Measurements from ENCODE around the gene KCNC3.
A peak's percentile ranks its signal among the peaks of the same experiment; 100 is the strongest.

KCNC3 gene

GRCh38 chr19:50329146-50329925 is at the start of gene KCNC3:
Gene KCNC3 (minus strand): TSS chr19:50329377. CDS start chr19:50329082, 295 bp downstream.
- peak; percentile 78 for DNase-seq (ENCODE audit: low spot score)

GRCh38 chr19:50378863-50379236 is 49.7 kb upstream of the KCNC3 start:
- DNase-seq (ENCODE audit: low spot score), result no peak

GRCh38 chr19:50378169-50378862 is 49.1 kb upstream of the KCNC3 start:
- DNase-seq (ENCODE audit: low spot score), result no peak

GRCh38 chr19:50377517-50377916 is 48.3 kb upstream of the KCNC3 start:
- DNase-seq (ENCODE audit: low spot score), result no peak

GRCh38 chr19:50377051-50377461 is 47.9 kb upstream of the KCNC3 start:
- DNase-seq (ENCODE audit: low spot score), result no peak

DNA sequence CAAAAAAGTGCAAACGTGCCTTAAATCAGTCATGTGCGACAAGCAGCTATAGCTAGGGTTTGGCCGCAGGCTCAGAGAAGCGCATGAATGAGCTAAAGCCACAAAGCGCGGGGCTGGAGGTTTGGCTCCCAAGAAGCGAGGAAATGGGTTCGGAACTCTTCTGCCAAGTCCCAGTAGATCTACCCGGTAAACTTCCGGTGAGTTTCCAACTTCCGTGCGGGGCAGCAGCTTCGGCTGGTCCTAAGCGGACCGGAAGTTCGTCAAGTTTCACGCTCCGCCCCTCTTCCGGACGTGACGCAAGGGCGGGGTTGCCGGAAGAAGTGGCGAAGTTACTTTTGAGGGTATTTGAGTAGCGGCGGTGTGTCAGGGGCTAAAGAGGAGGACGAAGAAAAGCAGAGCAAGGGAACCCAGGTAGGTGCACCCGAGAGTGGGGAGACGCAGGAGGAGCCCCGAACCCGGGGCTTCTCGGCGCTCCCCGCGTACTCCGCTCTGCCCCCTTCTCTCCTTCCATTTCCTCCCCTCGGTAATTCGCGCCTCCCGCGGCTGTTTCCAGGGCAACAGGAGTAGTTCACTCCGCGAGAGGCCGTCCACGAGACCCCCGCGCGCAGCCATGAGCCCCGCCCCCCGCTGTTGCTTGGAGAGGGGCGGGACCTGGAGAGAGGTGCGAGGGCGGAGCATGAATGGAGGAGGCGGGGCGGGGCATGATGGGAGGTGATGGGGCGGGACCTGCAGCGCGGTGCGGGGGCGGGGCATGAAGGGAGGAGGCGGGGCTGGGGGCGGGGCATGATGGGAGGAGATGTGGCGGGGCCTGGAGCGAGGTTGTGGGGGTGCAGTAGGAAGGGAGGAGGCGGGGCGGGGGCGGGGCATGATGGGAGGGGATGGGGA is 47.2 kb upstream of the KCNC3 start, which contains the start of gene NR1H2:
TSS of gene NR1H2 (plus strand) at position 292 of the 885 bp plus-strand sequence. CDS start 1,149 bp downstream, outside the sequence.
- peak; percentile 88 for DNase-seq (ENCODE audit: low spot score)

DNA sequence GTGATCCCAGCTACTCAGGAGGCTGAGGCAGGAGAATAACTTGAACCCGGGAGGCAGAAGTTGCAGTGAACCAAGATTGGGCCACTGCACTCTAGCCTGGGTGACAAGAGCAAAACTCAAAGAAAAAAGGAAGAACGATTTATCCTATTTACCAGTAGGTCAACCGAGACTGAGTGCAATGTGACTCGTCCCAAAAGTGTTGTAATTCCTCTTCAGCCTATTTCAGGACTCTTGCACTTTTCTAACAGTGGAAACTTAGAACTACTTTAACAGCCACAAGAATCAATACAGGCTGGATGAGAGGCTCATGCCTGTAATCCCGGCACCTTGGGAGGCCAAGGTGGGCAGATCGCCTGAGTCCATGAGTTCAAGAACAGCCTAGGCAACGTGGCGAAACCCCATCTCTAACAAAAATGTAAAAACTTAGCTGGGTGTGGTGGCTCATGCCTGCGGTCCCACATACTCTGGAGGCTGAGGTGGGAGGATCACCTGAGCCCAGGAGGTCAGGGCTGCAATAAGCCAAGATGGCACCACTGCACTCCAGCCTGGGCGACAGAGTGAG is 42.8 kb upstream of the KCNC3 start:
- no peak for DNase-seq (ENCODE audit: low spot score)

GRCh38 chr19:50368649-50369570 is 39.7 kb upstream of the KCNC3 start:
- DNase-seq (ENCODE audit: low spot score), result peak; percentile 97

- DNase-seq (ENCODE audit: low spot score), result no peak
These were observed 36.5 kb upstream of the KCNC3 start, which contains the start of gene NAPSA for GRCh38 chr19:50365434-50366306. Gene NAPSA (minus strand): TSS chr19:50365639. CDS start chr19:50365621, 18 bp downstream.

DNA sequence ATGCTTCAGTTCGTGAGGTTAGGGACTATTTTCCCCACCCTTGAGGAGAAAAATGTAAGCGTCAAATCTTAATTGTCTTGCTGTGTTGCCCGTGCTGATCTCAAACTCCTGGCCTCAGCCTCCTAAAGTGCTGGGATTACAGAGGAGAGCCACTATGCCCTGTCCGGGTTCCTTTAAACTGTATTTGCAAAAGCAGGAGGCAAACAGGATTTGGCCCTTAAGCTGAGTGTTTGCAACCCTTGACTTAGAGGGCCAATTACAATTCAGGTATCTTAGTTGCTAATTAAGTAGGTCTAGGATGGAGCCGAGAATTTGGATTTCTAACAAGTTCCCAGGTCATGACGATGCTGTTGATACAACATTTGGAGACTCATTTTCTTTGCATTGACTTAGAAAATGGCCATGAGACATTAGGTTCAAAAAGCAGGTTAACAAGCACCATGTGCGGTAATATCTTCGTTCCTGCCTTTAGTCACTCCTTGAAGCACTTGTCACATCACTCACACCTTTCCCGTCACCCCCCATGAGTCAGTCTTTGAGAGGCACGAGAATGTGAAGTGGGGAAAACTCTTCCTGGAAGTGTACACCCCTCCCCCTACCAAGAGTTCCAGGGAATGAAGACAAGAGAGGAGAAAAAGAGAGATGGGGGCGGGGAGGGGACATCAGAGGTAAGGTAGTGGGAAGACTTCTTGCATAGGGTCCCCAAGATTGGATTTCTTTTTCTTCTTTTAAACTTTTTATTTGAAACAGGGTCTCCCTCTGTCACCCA is 33.7 kb upstream of the KCNC3 start:
- DNase-seq (ENCODE audit: low spot score), result no peak

DNA sequence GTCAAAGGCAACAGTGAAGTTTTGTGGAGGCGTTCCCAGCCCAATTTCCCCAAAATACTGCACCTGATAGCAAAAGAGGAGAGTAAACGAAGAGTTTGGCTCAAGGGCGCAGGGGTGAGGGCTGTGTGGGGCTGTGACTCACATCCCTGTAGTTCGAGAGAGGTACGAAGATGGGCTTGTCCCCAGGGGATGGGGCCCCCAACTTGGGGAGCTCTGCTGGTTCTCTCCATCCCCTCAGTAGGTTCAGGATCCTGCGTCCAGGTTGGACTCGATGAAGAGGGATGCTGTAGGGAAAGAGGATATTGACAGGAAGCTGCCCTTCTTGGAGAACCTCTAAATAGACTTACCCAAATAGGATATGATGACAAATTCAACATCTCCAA is 32.8 kb upstream of the KCNC3 start:
- no peak for DNase-seq (ENCODE audit: low spot score)

DNA sequence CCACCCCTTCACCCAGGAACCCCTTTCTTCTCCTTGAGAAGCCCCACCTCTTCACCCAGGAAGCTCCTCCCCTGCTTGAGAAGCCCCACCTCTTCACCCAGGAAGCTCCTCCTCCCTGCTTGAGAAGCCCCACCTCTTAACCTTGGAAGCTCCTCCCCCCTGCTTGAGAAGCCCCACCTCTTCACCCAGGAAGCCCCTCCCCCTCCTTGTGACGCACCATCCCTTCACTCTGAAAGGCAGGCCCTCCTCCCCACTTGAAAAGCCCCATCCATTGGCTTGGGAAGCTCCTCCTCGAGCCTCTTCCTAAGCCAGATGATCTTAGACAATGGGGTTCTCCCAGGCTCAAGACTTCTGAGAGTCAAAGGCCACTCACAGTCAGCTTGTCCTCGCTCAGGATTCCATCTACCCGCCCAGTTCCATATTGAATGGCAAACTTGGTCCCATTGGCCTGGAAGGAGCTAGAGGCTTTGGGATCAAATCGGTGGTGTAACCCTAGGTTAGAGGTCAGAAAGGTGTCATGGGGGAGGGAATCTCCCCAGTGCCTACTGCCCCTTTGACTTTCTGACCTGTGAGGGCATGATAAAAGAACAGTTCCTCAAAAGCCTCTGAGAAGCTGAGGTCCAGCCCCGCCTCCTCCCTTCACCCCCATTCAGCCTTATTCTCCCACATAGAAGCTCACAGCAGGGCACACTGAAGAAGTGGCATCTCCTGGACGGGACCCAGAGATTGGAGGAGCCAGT is 32.3 kb upstream of the KCNC3 start:
- DNase-seq (ENCODE audit: low spot score), result no peak

DNA sequence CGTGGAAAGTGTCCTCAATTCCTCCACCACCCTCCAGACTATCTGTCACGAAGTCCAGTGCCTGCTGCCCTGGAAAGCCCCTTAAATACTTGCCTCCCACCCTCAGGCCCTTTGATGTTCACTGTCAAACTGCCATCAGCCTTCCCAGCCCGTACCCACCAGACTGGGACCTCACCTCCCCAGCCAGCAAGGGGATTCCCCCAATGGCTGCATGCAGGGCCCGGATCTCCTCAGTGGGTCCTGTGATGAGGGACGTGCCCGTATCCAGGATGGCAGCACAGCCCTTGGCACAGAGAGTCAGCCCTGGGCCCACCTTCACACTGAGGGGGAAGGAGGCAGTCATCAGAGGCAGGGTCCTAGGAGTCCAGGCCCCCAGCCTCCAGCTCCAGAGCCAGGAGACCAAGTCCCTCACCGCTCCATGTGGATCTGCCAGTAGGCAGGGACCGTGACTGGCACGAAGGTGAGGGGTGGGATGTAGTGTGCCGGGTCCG is 30.2 kb upstream of the KCNC3 start:
- no peak for DNase-seq (ENCODE audit: low spot score)

DNA sequence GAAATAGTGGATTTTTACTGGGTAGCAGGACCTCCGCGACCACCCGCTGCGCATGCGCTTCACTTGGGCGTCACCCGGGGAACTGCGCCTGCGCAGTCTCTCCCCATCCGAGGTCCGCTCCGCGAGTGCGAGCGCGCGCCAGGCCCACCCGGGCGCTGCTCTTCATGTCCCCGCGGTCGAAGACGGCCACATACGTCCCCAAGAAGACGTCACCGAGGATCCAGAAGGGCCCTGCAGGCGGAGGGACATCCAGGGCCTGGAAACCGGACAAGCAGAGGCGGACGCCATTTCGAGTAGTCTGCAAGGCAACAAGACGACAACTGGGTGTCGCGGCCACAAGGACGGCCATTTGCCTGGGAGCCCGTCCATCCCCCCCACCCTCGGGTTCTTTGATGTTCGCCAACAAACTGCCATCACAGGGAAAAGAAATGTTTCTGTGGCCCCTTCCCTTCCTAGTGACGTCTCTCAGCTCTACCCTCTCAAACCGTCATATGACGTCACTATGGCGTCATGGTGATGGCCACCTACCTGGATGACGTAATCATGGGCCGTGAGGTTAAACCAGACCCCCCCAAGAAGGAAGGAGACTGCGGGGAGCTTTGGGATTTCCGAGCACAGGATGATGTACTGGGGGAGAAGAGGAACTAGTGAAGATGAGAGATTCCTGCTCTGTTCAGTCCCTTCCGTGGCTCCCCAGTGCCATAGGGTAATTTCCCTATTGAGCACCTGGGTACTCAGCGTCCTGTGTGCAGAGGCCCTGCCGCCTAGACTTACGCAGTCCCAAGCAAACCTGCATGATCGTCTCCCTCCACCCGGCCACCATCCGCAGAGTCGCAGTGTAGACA is 29.5 kb upstream of the KCNC3 start:
- DNase-seq (ENCODE audit: low spot score), result peak; percentile 92

- no peak for DNase-seq (ENCODE audit: low spot score)
These were observed 28.3 kb upstream of the KCNC3 start for GRCh38 chr19:50357178-50358100.

GRCh38 chr19:50356691-50357177 is 27.6 kb upstream of the KCNC3 start:
- no peak for DNase-seq (ENCODE audit: low spot score)
